IPS DF 6.9 (cell line): ENCODE results near the gene CARD11.

Experiments used
- DNase-seq: peaks from one replicate; pipeline ENCODE4 v3.0.0-alpha.2; 2013; ENCODE audit warnings: low read depth, low spot score
- H3K27ac ChIP-seq: one replicate; pipeline ENCODE4 v1.5.1; 2013; ENCODE audit warnings: low read length, control low read depth
- H3K27me3 ChIP-seq: 2 replicates; pipeline ENCODE4 v1.6.1; 2013; ENCODE audit warnings: mild to moderate bottlenecking, low read length; ENCODE audit not compliant: control insufficient read depth, insufficient read depth
- H3K36me3 ChIP-seq: 2 replicates; pipeline ENCODE4 v1.6.1; 2013; ENCODE audit warnings: low read length; ENCODE audit not compliant: control insufficient read depth, insufficient read depth
- H3K4me1 ChIP-seq: 2 replicates; pipeline ENCODE4 v1.6.1; 2013; ENCODE audit warnings: low read length; ENCODE audit not compliant: control insufficient read depth, insufficient read depth
- H3K4me3 ChIP-seq: 2 replicates; pipeline ENCODE4 v1.5.1; 2013; ENCODE audit warnings: mild to moderate bottlenecking, low read length
- H3K9me3 ChIP-seq: 2 replicates; pipeline ENCODE4 v1.6.1; 2013; ENCODE audit warnings: low read length, inconsistent platforms; ENCODE audit not compliant: control insufficient read depth, insufficient read depth
- WGBS: extraction: QIAGEN DNeasy Blood & Tissue Kit; methylation state at CpG from one replicate; pipeline ENCODE4 v1.1.7; 2013; ENCODE audit warnings: mixed read lengths, missing lambda C conversion rate; ENCODE audit not compliant: insufficient read length, insufficient coverage; 5-methylcytosine and 5-hydroxymethylcytosine counted together

The CARD11 gene

DNA sequence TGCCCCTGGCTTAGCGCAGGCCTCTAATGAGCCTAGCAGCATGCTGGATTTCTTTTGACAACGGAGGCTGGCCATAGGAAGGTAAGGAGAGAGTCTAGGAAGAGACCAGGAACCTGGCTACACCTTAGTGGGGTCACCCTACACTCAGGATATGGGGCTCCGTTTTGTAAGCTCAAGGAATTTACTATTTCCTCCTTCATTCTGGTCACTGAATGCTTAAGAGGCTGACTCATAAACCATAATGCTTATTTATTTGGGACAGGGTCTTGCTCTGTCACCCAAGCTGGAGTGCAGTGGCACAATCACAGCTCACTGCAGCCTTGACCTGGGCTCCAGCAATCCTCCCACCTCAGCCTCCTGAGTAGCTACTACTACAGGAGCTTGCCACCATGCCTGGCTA lies 38.4 kb downstream of the CARD11 start:
- H3K27me3 ChIP-seq, result no peaks in the 10 kb centered on the region
- no peak overlapping the region for H3K4me3 ChIP-seq
- WGBS, result no CpG with 5 or more reads among the region's 3 CpGs
- H3K36me3 ChIP-seq, result no peaks in the 10 kb centered on the region
- no peak for DNase-seq
- H3K4me1 ChIP-seq, result no peaks in the 10 kb centered on the region
- no peaks in the 10 kb centered on the region for H3K9me3 ChIP-seq
- H3K27ac ChIP-seq, result no peak overlapping the region

GRCh38 chr7:3003936-3004335 lies 39.7 kb downstream of the CARD11 start:
- no peak overlapping the region for H3K4me3 ChIP-seq
- no peaks in the 10 kb centered on the region for H3K4me1 ChIP-seq
- no peak overlapping the region for H3K27ac ChIP-seq
- H3K9me3 ChIP-seq, result no peaks in the 10 kb centered on the region
- DNase-seq, result no peak
- no peaks in the 10 kb centered on the region for H3K36me3 ChIP-seq
- H3K27me3 ChIP-seq, result no peaks in the 10 kb centered on the region
- WGBS, result no CpG with 5 or more reads among the region's 13 CpGs

DNA sequence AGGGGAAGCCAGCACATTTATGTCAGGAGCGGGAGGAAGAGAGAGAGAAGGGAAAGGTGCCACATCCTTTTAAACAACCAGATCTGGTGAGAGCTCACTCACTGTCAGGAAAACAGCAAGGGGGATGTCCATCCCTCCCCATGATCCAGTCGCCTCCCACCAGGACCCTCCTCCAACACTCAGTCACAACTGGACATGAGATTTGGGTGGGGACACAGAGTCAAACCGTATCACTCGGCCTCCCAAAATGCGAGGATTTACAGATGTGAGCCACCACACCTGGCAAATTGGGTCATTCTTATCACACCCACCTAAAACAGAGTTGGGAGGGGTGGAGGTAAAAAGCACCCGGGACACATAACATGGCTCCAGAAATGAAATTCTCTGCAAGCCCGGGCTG lies 41.0 kb downstream of the CARD11 start:
- no CpG with 5 or more reads among the region's 7 CpGs for WGBS
- no peak for DNase-seq
- Histone ChIP-seq H3K27ac (no peak overlapping the region), H3K9me3 (no peaks in the 10 kb centered on the region), H3K4me3 (no peak overlapping the region), H3K36me3 (no peaks in the 10 kb centered on the region), H3K4me1 (no peaks in the 10 kb centered on the region), H3K27me3 (no peaks in the 10 kb centered on the region)

DNA sequence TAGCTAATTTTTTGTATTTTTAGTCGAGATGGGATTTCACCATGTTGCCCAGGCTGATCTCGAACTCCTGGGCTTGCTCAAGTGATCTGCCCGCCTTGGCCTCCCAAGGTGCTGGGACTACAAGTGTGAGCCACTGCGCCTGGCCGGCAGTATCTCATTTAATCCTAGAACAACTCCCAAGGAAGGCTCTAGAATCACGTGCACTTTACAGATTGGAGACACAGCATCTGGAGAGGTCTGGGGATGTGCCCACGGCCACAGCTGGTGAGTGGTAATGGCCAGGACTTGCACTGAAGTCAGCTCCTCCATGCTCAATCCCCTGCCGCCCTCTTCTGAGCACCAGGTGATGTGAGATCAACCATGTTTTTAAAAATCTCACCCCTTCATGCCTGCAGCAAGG lies 43.1 kb downstream of the CARD11 start:
- Histone ChIP-seq H3K4me3 (no peak overlapping the region; the same call in 1 of the 2 replicates), H3K4me1 (no peaks in the 10 kb centered on the region; the same call in 1 of the 2 replicates), H3K27ac (no peak overlapping the region), H3K9me3 (no peaks in the 10 kb centered on the region), H3K27me3 (no peaks in the 10 kb centered on the region), H3K36me3 (no peaks in the 10 kb centered on the region)
- DNase-seq, result no peak
- no CpG with 5 or more reads among the region's 8 CpGs for WGBS

DNA sequence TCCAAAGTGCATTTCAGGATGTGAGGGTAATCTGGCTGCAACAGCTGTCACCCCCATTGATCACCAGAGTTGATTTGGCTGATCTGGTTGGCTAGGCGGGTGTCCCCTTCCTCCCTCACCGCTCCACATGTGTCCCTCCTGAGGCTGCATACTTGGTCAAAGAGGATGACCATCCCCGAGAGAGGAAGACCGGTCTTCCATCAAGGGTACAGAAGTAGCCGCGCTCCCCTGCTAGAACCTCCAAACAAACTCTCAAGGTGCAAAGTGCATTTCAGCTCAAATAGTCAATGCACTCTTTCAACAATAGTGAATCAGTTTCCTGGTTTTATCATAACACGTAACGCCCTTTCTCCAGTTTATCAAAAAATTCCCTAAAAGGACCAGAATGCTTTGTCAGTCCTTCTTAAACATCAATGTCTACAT lies 44.6 kb downstream of the CARD11 start:
- no peaks in the 10 kb centered on the region for H3K9me3 ChIP-seq
- WGBS, result no CpG with 5 or more reads among the region's 8 CpGs
- H3K4me3 ChIP-seq, result no peak overlapping the region
- no peaks in the 10 kb centered on the region; the same call in 1 of the 2 replicates for H3K4me1 ChIP-seq
- H3K27ac ChIP-seq, result no peak overlapping the region
- no peak for DNase-seq
- no peaks in the 10 kb centered on the region for H3K36me3 ChIP-seq
- H3K27me3 ChIP-seq, result no peaks in the 10 kb centered on the region

- Histone ChIP-seq H3K9me3 (no peaks in the 10 kb centered on the region), H3K4me1 (no peaks in the 10 kb centered on the region; the same call in 1 of the 2 replicates), H3K27ac (no peak overlapping the region), H3K36me3 (no peaks in the 10 kb centered on the region), H3K27me3 (no peaks in the 10 kb centered on the region), H3K4me3 (no peak overlapping the region)
- DNase-seq, result no peak
- no CpG with 5 or more reads among the region's 10 CpGs for WGBS
Observed at GRCh38 chr7:2997014-2997413, 46.7 kb downstream of the CARD11 start.

- H3K4me3 ChIP-seq, result no peak overlapping the region
- no peaks in the 10 kb centered on the region for H3K27me3 ChIP-seq
- no peak for DNase-seq
- no peaks in the 10 kb centered on the region for H3K36me3 ChIP-seq
- H3K27ac ChIP-seq, result no peak overlapping the region
- no CpG with 5 or more reads among the region's 4 CpGs for WGBS
- H3K4me1 ChIP-seq, result no peaks in the 10 kb centered on the region; the same call in 1 of the 2 replicates
- H3K9me3 ChIP-seq, result no peaks in the 10 kb centered on the region
Observed at GRCh38 chr7:2996141-2996540, 47.5 kb downstream of the CARD11 start.

GRCh38 chr7:2993868-2994267 lies 49.8 kb downstream of the CARD11 start:
- DNase-seq, result no peak
- no CpG with 5 or more reads among the region's 14 CpGs for WGBS
- no peaks in the 10 kb centered on the region for H3K36me3 ChIP-seq
- H3K4me1 ChIP-seq, result no peaks in the 10 kb centered on the region; the same call in 1 of the 2 replicates
- no peaks in the 10 kb centered on the region for H3K27me3 ChIP-seq
- H3K4me3 ChIP-seq, result no peak overlapping the region
- H3K9me3 ChIP-seq, result no peaks in the 10 kb centered on the region
- H3K27ac ChIP-seq, result no peak overlapping the region

- H3K9me3 ChIP-seq, result no peaks in the 10 kb centered on the region
- no peaks in the 10 kb centered on the region for H3K27me3 ChIP-seq
- WGBS, result no CpG with 5 or more reads among the region's 17 CpGs
- H3K4me3 ChIP-seq, result no peak overlapping the region
- no peaks in the 10 kb centered on the region; the same call in 1 of the 2 replicates for H3K4me1 ChIP-seq
- no peak overlapping the region for H3K27ac ChIP-seq
- H3K36me3 ChIP-seq, result no peaks in the 10 kb centered on the region
- no peak for DNase-seq
Observed at GRCh38 chr7:2993396-2993795, 50.3 kb downstream of the CARD11 start.

DNA sequence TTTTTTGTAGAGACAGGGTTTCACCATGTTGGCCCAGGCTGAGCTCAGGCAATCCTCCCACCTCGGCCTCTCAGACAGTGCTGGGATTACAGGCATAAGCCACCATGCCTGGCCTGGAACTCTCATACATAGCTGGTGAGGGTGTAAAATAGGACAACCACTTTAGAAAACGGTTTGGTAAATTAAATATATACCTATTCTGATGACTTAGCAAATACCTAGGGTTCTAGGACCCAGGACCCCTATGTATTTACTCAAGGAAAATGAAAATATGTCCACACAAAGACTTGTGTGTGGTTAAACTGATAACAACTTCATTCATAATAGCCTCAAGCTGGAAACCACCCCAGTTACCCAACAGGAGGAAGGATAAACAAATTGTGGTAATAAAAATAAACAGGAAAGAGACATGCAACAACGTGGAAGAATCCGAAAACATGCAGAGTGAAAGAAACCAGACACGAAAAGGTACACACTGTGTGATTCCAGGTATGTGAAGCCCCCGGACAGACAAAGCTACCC lies 52.7 kb downstream of the CARD11 start:
- no peak overlapping the region for H3K27ac ChIP-seq
- no peaks in the 10 kb centered on the region for H3K9me3 ChIP-seq
- DNase-seq, result no peak
- H3K4me3 ChIP-seq, result no peak overlapping the region
- H3K27me3 ChIP-seq, result no peaks in the 10 kb centered on the region
- no peaks in the 10 kb centered on the region for H3K36me3 ChIP-seq
- no peaks in the 10 kb centered on the region; the same call in 1 of the 2 replicates for H3K4me1 ChIP-seq
- WGBS, result no CpG with 5 or more reads among the region's 6 CpGs

GRCh38 chr7:2986561-2986960 lies 57.1 kb downstream of the CARD11 start:
- no CpG with 5 or more reads among the region's 18 CpGs for WGBS
- no peaks in the 10 kb centered on the region for H3K9me3 ChIP-seq
- DNase-seq, result no peak

More at GRCh38 chr7:2986561-2986960, 57.1 kb downstream of the CARD11 start:
- H3K27me3 ChIP-seq, result no peaks in the 10 kb centered on the region
- H3K36me3 ChIP-seq, result no peaks in the 10 kb centered on the region
- no peak overlapping the region for H3K4me3 ChIP-seq
- H3K4me1 ChIP-seq, result no peaks in the 10 kb centered on the region
- H3K27ac ChIP-seq, result no peak overlapping the region
